NOMO-1 treated with DMSO at 0.1 percent for 48 hours (cell line): ENCODE measurements around the gene PLXDC2.
"Not testable (repeated sequence)": the region's sequence is repeated elsewhere in the genome, so short reads cannot be mapped to it uniquely, and the experiment has no call there.

Source experiments
- DNase-seq: peaks from one replicate; lab custom pipeline; 2025; ENCODE audit not compliant: unreplicated experiment; lab: John Stamatoyannopoulos, UW

PLXDC2 gene

DNA sequence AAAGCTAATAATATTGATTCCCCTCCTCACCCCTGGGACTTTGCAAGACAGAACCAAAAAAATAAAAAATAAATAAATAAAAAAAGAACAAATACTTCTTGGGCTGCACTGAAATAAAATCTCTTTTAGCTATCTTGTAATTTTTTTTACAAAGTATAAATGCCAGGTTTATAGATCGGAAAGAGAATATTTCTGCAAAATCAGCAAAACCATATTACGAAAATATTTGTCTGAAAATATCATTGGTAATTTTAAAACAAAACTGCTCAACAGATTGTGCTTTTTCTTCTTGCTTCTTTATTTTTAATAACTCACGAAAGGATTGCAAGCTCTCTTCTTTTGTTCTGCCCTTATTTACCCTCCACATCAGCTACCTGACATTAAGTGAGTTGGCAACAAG, 213.3 kb downstream of the PLXDC2 start:
- DNase-seq, result no peak

DNA sequence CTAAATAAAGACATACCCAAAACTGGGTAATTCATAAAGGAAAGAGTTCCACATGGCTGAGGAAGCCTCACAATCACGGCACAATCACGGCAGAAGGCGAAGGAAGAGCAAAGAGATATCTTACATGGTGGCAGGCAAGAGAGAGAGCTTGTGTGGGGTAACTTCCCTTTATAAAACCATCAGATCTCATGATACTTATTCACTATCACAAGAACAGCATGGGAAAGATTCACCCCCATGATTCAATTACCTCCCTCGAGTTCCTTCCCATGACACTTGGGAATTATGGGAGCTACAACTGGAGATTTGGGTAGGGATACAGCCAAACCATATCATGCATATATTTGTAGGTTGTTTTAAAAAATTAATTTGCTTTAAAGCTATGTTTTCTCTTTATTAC, 217.2 kb downstream of the PLXDC2 start:
- no peak for DNase-seq

DNA sequence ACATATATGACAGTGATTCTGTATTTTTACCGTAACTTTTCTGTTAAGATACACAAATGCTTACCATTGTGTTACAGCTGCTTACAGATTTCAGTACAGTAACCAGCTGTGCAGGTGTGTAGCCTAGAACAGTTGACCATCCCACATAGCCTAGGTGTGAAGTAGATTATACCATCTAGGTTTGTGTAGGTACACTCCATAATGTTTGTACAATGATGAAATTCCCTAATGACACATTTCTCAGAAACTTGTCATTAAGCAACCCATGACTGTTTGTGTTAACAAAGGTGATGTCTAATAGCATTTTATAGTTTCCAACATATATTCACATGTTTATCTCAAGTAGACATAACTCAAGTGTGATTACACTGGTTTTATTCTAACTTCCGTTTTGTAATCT, 218.5 kb downstream of the PLXDC2 start:
- no peak for DNase-seq

DNA sequence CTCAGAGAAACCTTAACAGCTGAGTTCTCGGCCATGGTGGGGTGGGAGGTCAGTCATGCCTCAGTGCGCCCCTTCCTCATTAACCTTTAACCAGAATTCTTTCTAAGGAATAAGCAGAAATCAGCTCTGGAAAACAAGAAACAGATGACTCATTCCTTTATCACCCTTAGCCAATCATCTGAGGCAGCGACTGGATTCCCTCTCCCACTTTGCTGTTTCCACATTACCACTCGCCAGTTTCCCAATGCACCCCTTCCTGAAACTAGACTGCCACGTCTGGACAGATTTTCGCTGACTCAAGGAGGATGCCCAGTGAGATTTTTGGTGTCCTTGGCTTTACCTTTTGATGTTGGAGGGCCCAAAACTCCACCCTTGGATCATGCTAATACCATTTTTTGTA, 223.8 kb downstream of the PLXDC2 start:
- DNase-seq, result no peak

DNA sequence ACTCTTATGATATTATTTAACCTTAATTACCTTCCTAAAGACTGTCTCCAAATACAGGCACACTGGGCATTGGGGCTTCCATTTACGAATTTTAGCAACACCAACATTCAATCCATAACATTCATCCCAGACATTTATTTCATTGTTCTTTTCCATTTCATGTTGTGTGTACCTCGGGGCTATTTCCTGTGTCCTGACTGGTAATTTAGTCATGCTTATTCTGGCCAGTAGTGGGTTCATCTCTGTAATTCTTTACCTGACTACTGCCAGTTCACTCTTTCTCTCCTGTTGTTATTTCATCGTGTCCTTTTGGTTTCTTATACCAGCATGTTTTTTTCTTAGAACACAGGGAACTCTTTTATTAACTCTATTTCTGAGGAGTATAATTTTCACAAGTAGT, 225.7 kb downstream of the PLXDC2 start:
- no peak for DNase-seq

DNA sequence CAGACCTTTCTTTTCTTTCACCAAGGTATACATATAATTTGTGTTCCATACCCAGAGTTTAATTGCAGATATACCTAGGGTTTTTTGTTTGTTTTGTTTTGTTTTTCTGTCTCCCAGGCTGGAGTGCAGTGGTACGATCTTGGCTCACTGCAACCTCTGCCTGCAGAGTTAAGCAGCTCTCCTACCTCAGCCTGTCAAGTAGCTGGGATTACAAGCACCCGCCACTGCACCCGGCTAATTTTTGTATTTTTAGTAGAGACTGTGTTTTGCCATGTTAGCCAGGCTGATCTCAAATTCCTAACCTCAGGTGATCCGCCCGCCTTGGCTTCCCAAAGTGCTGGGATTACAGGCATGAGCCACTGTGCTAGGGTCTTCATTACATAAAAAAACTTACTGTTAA, 228.9 kb downstream of the PLXDC2 start:
- not testable (repeated sequence) for DNase-seq

DNA sequence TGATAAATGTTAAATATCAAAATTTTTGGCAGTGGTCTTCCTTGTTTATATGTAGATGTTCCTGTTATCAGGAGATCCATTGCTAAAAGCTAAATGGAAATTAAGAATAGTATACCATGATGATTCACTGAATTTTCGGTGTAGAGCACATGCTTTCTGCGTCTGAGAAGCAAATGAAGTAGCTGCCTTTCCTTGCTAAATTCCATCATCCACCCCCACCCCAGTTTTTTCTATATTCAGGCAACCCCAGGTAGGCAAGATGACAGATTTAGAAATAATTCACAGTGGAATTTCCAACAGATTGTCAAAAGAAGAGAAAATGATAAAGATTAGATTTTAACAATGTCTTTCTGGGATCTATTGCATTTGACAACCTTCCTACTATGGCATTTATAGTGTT, 231.9 kb downstream of the PLXDC2 start:
- no peak for DNase-seq

DNA sequence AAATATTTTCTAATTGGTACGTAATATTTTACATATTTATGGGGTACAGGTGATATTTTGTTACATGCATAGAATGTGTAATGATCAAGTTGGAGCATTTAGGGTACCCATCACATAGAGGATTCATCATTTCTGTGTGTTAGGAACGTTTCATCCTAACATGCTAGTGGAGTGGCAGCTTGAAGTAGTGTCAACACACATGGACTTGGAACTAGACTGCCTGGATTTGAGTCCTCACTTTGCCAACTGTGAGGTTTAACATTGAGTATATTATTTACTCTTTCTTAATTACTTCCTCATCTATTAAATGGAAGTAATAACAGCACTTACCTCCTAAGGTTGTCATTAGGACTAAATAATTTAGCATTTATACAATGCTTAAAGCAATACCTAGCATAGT, 241.9 kb downstream of the PLXDC2 start:
- DNase-seq, result no peak

DNA sequence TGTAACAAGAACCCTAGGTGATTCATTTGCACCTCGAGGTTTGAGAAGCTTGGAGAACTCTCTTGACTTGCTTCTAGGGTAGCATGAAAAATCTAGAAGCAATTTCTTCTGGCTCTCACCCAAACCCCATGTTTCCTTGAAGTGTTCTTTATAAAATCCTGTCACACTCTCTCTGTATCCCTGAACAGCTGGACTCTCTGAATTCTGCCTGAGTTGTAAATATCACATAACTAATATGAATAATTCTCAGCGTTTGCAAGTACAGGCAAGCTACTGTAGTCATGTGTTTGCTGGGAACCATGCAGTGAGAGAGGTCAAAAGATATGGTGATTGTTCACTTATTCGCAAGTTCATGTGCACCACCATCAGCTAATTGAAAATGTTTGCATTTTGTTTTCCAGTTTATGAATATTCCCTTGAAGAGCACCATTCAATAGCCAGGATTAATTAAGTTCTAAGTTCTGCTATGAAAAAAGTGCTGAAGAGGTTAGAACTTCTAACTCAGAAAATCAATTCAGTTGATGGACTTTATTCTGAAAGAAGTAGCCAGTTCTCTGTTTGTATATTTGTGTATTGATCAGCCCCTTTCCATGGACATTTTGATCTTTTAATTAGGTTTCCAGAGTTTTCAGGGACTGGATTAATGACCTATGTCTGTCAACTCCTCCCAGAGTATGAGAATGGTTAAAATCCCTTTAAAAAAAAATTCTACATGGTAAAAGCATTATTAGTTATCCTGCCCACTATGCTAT, 243.0 kb downstream of the PLXDC2 start:
- DNase-seq, result no peak

DNA sequence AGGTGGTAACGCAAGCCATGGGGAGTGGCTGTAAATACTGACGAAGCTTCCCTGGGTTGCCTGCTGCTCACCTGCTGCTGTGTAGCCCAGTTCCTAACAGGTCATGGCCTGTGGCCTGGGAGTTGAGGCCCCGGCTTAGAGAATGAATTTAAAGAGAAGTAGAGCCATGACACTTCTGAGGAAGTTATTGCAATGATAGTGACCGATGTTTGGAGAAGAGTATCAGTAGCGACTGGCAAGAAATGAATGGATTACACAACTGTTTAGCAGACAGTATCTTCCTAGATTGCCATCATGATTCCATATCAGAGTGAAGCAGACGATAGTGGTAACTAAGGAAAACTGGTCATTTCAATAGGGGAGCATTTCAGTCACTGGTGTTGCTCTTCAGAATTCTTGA, 249.6 kb downstream of the PLXDC2 start:
- DNase-seq, result no peak

DNA sequence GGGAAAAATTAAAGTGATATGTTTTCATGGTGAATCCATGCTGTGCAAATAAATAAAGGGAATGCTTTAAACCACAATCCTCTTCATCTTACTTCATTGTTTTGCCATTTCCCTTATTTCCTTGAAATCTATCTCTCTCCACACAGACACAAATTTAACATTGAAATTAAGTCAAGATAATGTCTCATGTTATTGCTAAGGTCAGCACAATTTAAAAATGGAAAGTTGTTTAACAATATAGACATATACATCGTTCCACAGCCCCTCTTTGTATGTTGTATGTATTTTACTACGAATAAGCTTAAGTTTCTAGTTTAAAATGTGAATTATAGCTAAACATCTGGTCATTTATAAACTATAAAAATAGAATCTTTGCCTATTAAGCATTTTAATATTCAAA, 256.9 kb downstream of the PLXDC2 start:
- no peak for DNase-seq

DNA sequence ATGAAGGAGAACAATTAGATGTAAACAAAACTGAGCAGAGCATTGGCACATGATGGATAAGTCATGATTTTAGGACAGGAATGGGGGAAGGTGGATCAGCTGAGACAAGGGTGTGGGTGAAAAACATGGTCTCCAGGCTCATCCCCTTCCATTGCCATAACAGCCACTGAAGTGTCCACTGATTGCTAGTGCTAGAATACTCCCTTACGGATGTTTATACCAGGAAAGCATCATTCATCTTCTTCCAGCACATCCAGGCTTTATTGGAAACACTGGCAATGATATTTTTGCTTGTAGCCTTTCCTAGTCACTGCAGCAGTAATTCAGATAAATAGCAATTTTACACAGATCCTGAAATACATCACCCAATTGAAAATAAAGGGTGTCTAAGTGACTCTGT, 259.5 kb downstream of the PLXDC2 start:
- no peak for DNase-seq

DNA sequence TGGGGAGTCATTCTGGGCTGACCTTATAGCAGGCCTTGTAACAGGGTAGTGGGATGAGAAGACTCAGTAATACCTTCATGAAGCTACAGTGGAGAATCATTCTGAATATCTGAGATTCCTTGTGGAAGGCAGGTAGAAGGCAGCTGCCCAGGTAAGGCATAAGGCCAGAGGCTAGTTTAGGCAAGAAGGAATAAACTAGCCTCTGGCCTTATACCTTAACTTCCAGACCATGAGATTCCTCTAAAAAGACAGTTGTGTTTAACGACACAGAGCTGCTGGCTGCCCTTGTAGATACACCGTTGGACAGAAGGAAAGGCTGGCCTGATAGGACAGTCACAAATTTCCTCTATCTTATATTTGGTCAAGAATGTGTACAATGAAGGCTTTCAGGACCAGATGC, 268.2 kb downstream of the PLXDC2 start:
- DNase-seq, result no peak

DNA sequence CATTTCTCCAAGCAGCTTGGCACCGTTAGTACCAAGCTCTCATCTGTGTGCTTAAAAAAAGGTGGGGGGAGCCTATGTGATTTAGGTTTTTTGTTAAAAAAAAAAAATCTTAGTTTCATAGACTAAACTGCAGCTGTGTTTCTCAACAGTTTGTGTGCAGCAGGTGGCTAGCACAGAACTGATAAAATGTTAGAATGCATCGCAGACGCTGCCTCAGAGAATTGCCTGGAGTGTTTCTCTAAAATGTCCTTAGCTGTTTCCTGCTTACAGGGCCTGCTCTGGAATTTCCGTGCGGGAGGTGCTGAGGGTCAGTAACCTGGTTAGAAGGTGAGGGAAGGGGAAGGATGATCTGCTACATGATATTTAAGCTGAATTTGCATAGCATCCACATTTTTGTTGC, 268.9 kb downstream of the PLXDC2 start:
- DNase-seq, result no peak

DNA sequence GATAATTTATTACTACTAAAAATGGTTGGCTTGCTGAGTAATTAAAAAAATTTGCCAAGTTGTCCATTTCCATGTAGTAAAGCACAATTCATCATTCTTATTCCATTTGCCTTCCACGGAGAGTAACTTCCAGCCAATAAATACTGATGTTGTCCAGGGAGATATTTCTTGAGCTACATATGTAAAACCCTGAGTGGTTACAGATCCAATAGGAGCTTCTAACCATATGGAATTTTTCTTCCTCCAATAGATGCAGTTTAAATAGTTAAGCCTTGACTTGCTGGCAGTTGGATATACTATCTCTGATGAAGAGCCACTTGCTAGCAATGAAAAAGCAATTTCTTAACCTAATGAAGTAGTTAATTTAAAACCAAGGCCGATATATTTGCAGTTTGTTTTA, 271.1 kb downstream of the PLXDC2 start:
- DNase-seq, result no peak

DNA sequence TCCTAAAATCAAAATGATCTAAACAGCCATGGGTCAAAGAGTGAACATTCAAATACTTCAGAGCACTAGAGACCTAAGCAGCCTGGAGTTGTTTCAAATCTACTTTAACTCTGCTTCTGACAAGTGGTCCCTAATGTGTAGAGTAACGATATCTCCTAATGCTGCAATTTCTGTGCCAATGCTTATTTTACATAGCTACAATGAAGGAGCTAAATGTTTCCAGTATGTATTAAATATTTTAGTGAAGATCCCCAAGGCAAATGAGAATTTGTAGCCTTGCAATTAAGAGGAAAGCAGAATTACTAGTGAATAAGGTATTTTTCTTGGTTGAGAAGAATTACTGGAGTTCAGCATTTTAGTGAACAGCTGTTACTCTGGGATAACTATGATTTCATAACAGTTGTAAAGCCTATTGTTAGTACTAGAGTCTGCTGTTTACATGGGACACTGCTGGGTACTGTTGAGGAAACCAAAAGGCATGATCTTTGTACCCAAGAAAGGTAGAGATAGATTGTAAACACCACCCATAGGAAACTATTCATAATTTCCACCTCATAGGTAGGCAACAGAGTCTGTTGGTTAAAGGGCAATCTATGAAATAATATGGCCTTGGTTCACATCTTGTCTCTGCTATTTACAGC, 271.9 kb downstream of the PLXDC2 start:
- DNase-seq, result no peak

DNA sequence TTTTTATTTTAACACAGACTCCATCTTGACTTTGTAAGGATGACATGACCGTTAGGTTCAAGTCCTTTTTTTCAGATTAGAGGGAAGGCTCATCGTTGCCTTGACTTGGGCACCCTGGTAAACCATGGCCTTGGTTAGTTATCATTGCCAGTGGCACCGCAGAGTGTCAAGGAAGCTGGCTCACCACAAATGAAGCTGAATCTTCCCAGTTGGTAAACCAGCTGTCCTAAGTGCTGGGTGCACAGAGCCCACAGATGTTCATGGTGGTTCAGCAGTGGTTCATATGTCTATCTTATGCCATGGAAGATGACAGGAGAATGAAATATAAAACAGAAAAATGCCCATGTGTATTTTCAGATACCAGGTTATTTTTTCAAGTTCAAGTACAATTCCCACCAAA, 273.6 kb downstream of the PLXDC2 start:
- DNase-seq, result no peak

DNA sequence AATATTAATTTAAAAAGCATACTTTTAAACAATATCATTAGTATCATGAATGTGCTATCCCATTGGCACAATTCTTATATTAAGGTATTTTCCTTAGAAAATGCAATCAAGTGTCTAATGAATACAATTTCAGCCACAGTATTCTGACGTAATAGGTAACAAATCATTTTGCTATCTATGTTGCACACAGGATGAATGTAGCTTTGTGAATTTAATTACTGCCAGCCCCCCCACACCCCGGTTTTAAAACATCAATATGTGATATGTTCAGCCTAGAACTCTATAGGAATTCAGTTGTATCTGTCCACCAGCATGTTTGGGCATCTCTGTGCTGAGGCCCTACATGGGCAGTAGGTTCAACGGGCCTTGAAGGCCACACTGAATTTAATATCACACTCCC, 274.6 kb downstream of the PLXDC2 start:
- DNase-seq, result no peak

DNA sequence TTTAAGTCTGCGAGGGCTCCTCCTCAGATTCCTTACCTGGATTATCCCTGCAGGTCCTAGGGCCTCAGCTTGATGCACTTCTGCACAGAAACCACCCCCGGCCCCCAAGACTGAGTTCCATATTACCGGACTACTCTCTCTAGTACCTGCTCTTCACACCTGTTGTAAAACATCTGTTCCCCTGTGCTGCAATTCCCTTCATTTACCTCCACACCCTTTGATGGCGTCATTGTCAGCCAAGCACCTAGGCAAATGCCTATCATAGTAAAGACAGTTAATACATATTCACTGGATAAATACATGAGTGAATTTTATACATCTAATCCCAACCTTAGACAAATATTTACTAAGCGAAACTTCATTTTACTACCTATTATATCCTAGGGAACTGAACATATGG, 275.5 kb downstream of the PLXDC2 start:
- DNase-seq, result no peak

DNA sequence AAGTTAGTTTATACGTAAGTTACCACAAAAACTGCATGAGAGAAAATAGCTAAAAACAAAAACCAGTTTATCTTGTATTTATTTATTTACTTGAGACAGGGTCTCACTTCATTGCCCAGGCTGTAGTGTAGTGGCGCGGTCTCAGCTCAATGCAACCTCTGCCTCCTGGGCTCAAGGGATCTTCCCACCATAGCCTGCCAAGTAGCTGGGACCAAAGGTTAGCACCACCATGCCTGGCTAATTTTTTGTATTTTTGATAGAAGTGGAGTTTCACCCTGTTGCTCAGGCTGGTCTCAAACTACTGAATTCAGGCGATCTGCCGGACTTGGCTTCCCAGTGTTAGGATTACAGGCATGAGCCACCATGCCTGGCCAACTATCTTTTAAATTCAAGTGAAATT, 277.4 kb downstream of the PLXDC2 start:
- DNase-seq, result no peak

DNA sequence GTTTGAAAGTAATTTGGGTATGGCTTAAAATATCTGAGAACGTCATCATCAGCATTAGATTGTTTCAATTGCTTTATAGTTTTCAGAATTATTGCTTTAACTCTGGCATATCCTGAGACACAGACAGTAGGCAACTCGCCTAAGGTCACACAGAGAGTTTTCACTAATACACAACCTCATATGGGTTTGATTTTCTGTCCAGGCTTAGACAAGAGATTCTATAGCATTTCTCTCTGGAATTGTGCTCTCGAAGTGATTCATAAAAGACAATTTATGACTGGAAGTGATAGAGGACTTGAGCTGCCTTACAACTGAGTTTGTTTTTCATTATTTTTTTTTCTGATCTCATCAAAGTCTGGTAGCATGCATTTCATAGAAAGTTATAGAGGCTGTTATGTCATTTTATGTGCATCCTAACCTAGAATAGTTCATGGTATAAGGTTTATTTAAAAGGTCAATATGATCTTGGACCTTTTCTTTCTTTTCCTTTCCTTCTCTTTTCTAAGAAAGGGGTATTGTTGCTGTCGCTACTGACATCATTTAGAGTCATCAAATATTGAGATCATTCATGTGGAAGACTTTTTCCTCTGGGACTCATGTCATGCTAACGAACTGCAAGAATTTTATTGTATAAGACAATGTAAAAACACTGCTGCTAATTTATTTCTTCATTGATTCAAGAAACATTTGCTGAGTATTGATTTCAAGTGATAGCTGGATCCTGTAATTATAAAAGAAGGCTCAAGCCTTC, 278.2 kb downstream of the PLXDC2 start:
- DNase-seq, result no peak

DNA sequence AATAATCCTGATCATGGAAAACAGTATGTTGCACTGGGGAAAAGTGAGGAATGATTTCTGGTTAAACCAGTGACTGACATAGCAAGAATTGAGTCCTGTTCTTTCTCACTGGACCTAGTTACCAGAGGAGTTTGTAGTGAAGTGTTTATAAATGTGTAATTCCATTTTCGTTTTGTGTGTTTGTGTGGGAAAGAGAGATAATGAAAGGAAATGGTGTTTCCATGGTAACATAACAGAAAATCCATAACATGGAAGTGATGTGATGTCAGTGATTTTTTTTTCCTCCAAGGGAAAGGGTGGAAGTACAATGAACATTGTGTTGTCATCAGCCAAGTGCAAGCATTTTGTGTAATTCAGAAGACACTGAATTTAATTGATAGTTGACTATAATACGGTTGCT, 283.9 kb downstream of the PLXDC2 start:
- DNase-seq, result no peak
